Mesenchymal stem cell (in vitro differentiated cells and primary cell): Measurements from ENCODE around the gene PATL2.
A peak's percentile ranks its signal among the peaks of the same experiment; 100 is the strongest.

ENCODE experiments used
- DNase-seq: peaks from one replicate; pipeline ENCODE4 v3.0.0-alpha.2; 2013
- H2AFZ ChIP-seq: one replicate; pipeline ENCODE4 v1.6.1; 2013; ENCODE audit warnings: low read depth, mild to moderate bottlenecking, control low read depth, inconsistent platforms, low read length, moderate library complexity
- H2AK5ac ChIP-seq: 2 replicates; pipeline ENCODE4 v1.6.1; 2013; ENCODE audit warnings: low read length, moderate library complexity, mild to moderate bottlenecking, inconsistent platforms; ENCODE audit not compliant: severe bottlenecking
- H2BK120ac ChIP-seq: one replicate; pipeline ENCODE4 v1.6.1; 2013; ENCODE audit warnings: low read depth, mild to moderate bottlenecking, inconsistent platforms, low read length, moderate library complexity
- H2BK12ac ChIP-seq, 2 experiments: one replicate each; pipeline ENCODE4 v1.6.1; 2013; ENCODE audit warnings: inconsistent platforms in 2 of 2, low read length in 2 of 2, mild to moderate bottlenecking in 2 of 2, moderate library complexity in 2 of 2, control low read depth in 1 of 2
- H2BK15ac ChIP-seq: one replicate; pipeline ENCODE4 v1.6.1; 2013; ENCODE audit warnings: mild to moderate bottlenecking, low read depth, inconsistent platforms; ENCODE audit not compliant: poor library complexity, severe bottlenecking
- H2BK5ac ChIP-seq: 2 replicates; pipeline ENCODE4 v1.6.1; 2013; ENCODE audit warnings: low read depth, mild to moderate bottlenecking, low read length, control low read depth, inconsistent platforms; ENCODE audit not compliant: poor library complexity, severe bottlenecking
- H3K14ac ChIP-seq, 2 experiments: one replicate each; pipeline ENCODE4 v1.6.1; 2013; ENCODE audit warnings: inconsistent platforms in 2 of 2, low read length in 2 of 2, control low read depth in 1 of 2, mild to moderate bottlenecking in 1 of 2, moderate library complexity in 1 of 2
- H3K18ac ChIP-seq, 2 experiments: one replicate each; pipeline ENCODE4 v1.6.1; 2013; ENCODE audit warnings: inconsistent platforms in 2 of 2, low read length in 2 of 2, control low read depth in 1 of 2, low read depth in 1 of 2, mild to moderate bottlenecking in 1 of 2
- H3K23ac ChIP-seq, 2 experiments: one replicate each; pipeline ENCODE4 v1.6.1; 2013; ENCODE audit warnings: inconsistent platforms in 2 of 2, low read length in 2 of 2, mild to moderate bottlenecking in 2 of 2, moderate library complexity in 2 of 2, control low read depth in 1 of 2
- H3K27ac ChIP-seq: 2 replicates; pipeline ENCODE4 v1.5.1; 2013; ENCODE audit warnings: mild to moderate bottlenecking, moderate library complexity, low read length, control low read depth, inconsistent platforms; ENCODE audit not compliant: poor library complexity, severe bottlenecking
- H3K27me3 ChIP-seq, 2 experiments: 2 replicates each; pipeline versions ENCODE4 v1.6.1 to v1.7.0; 2013; ENCODE audit warnings: low read length in 2 of 2, mild to moderate bottlenecking in 2 of 2, moderate library complexity in 2 of 2, control low read depth in 1 of 2, inconsistent platforms in 1 of 2; ENCODE audit not compliant: control insufficient read depth in 1 of 2, insufficient read depth in 1 of 2
- H3K36me3 ChIP-seq, 2 experiments: 2 replicates each; pipeline versions ENCODE4 v1.6.1 to v1.7.0; 2013; ENCODE audit warnings: low read length in 2 of 2, control low read depth in 1 of 2, inconsistent platforms in 1 of 2, low read depth in 1 of 2, mild to moderate bottlenecking in 1 of 2; ENCODE audit not compliant: insufficient read depth in 2 of 2, control insufficient read depth in 1 of 2
- H3K4ac ChIP-seq, 2 experiments: one replicate each; pipeline ENCODE4 v1.6.1; 2013; ENCODE audit warnings: inconsistent platforms in 2 of 2, low read length in 2 of 2, mild to moderate bottlenecking in 2 of 2, moderate library complexity in 2 of 2, control low read depth in 1 of 2, low read depth in 1 of 2
- H3K4me1 ChIP-seq: 2 replicates; pipeline ENCODE4 v1.6.1; 2013; ENCODE audit warnings: low read depth, low read length, control low read depth; ENCODE audit not compliant: control insufficient read depth, insufficient read depth
- H3K4me2 ChIP-seq: 2 replicates; pipeline ENCODE4 v1.6.1; 2013; ENCODE audit warnings: low read length, mild to moderate bottlenecking, inconsistent platforms; ENCODE audit not compliant: poor library complexity, severe bottlenecking
- H3K4me3 ChIP-seq, 2 experiments: 2 replicates each; pipeline versions ENCODE4 v1.5.1 to v1.7.0; 2013; ENCODE audit warnings: low read length in 2 of 2, mild to moderate bottlenecking in 2 of 2, control low read depth in 1 of 2, low read depth in 1 of 2; ENCODE audit not compliant: insufficient read depth in 1 of 2
- H3K79me1 ChIP-seq: replicated peaks from 2 replicates; pipeline ENCODE4 v1.6.1; 2013; ENCODE audit warnings: mild to moderate bottlenecking, control low read depth, low read length, inconsistent platforms; ENCODE audit not compliant: poor library complexity, severe bottlenecking
- H3K9ac ChIP-seq: 2 replicates; pipeline ENCODE4 v1.7.0; 2013; ENCODE audit warnings: mild to moderate bottlenecking, low read length, moderate library complexity
- H3K9me3 ChIP-seq: 2 replicates; pipeline ENCODE4 v1.7.0; 2013; ENCODE audit warnings: mild to moderate bottlenecking, low read length; ENCODE audit not compliant: control insufficient read depth
- H4K8ac ChIP-seq: one replicate; pipeline ENCODE4 v1.6.1; 2013; ENCODE audit warnings: inconsistent platforms, mild to moderate bottlenecking, low read length, moderate library complexity
- H4K91ac ChIP-seq: one replicate; pipeline ENCODE4 v1.6.1; 2013; ENCODE audit warnings: mild to moderate bottlenecking, low read length, inconsistent platforms
- WGBS: methylation state at CpG from one replicate; pipeline ENCODE4 v1.1.7; 2013; ENCODE audit warnings: mixed read lengths; 5-methylcytosine and 5-hydroxymethylcytosine counted together

Gene PATL2

GRCh38 chr15:44666210-44667038, 44.7 kb downstream of the PATL2 start:
- H2BK12ac ChIP-seq: no peak overlapping the region
- DNase-seq: no peak
- 37% methylated on average over 4 of the region's 5 CpGs for WGBS

GRCh38 chr15:44663410-44664308, 47.5 kb downstream of the PATL2 start, which contains the start of gene SPG11:
SPG11 (minus strand) TSS chr15:44663662; CDS start chr15:44663647, 15 bp downstream.
- peak within 1 kb of the TSS; percentile 99 to 100 for H3K4ac ChIP-seq
- H3K23ac ChIP-seq: no peak within 1 kb of the TSS
- peak within 1 kb of the TSS; percentile 9 to 30 for H3K14ac ChIP-seq
- peak within 1 kb of the TSS; percentile 97 for H3K9ac ChIP-seq
- WGBS: 8% methylated on average over 53 of the region's 53 CpGs
- H4K8ac ChIP-seq: peak within 1 kb of the TSS; percentile 98
- H3K36me3 ChIP-seq: peaks cover 0 to 14% of the 10 kb centered on the region in 2 experiments
- peak within 1 kb of the TSS; percentile 78 for H2AFZ ChIP-seq
- H3K18ac ChIP-seq: peak within 1 kb of the TSS; percentile 94 to 99
- H3K4me3 ChIP-seq: peak within 1 kb of the TSS; percentile 91 to 98
- peak within 1 kb of the TSS; percentile 56 to 89 for H2BK12ac ChIP-seq
- peak within 1 kb of the TSS; percentile 99 for H4K91ac ChIP-seq
- peaks cover 0 to under 1% of the 10 kb centered on the region in 2 experiments for H3K27me3 ChIP-seq
- H3K4me1 ChIP-seq: peaks cover 5% of the 10 kb centered on the region
- peak within 1 kb of the TSS; percentile 98 for H2BK15ac ChIP-seq
- H3K79me1 ChIP-seq: peaks cover 5% of the 10 kb centered on the region
- H2BK5ac ChIP-seq: peak within 1 kb of the TSS; percentile 97
- H3K4me2 ChIP-seq: peak within 1 kb of the TSS; percentile 84
- DNase-seq: peak; percentile 97
- H3K9me3 ChIP-seq: no peaks in the 10 kb centered on the region
- H2BK120ac ChIP-seq: peak within 1 kb of the TSS; percentile 88
- peak within 1 kb of the TSS; percentile 90 for H3K27ac ChIP-seq
- peak within 1 kb of the TSS; percentile 35 for H2AK5ac ChIP-seq

More at GRCh38 chr15:44666210-44667038, 44.7 kb downstream of the PATL2 start:
- Histone ChIP-seq H3K4ac (no peak overlapping the region), H2AFZ (no peak overlapping the region), H2BK120ac (no peak overlapping the region), H3K23ac (no peak overlapping the region), H3K9ac (no peak overlapping the region), H2BK15ac (no peak overlapping the region), H3K9me3 (no peaks in the 10 kb centered on the region), H4K91ac (no peak overlapping the region), H3K27me3 (peaks cover 0 to 6% of the 10 kb centered on the region in 2 experiments), H3K4me1 (peaks cover 5% of the 10 kb centered on the region), H3K4me3 (no peak overlapping the region), H4K8ac (no peak overlapping the region), H3K14ac (no peak overlapping the region), H2AK5ac (no peak overlapping the region), H3K18ac (no peak overlapping the region), H3K4me2 (no peak overlapping the region), H3K27ac (no peak overlapping the region), H3K79me1 (peaks cover 2% of the 10 kb centered on the region), H3K36me3 (no peaks in the 10 kb centered on the region), H2BK5ac (no peak overlapping the region)

GRCh38 chr15:44662478-44663409, 48.4 kb downstream of the PATL2 start:
- peak overlapping the region; percentile 78 for H2AFZ ChIP-seq
- H2BK5ac ChIP-seq: peak overlapping the region; percentile 97
- DNase-seq: peak; percentile 72
- H3K4ac ChIP-seq: peak overlapping the region; percentile 99 to 100
- no peak overlapping the region for H3K23ac ChIP-seq
- peak overlapping the region; percentile 84 for H3K4me2 ChIP-seq
- peak overlapping the region; percentile 90 for H3K27ac ChIP-seq
- peak overlapping the region; percentile 94 to 99 for H3K18ac ChIP-seq
- 28% methylated on average over 24 of the region's 34 CpGs for WGBS
- peak overlapping the region; percentile 98 for H2BK15ac ChIP-seq
- peak overlapping the region; percentile 99 for H4K91ac ChIP-seq
- H3K4me1 ChIP-seq: peaks cover 5% of the 10 kb centered on the region
- H3K9me3 ChIP-seq: no peaks in the 10 kb centered on the region
- peaks cover 6% of the 10 kb centered on the region for H3K79me1 ChIP-seq
- H3K14ac ChIP-seq: peak overlapping the region in 1 of 2 experiments; percentile 9
- peak overlapping the region; percentile 74 for H2AK5ac ChIP-seq
- no peaks in the 10 kb centered on the region for H3K27me3 ChIP-seq
- H3K36me3 ChIP-seq: peaks cover 0 to 22% of the 10 kb centered on the region in 2 experiments
- H4K8ac ChIP-seq: peak overlapping the region; percentile 98
- H2BK12ac ChIP-seq: peak overlapping the region; percentile 56 to 89
- peak overlapping the region; percentile 97 for H3K9ac ChIP-seq
- H2BK120ac ChIP-seq: peak overlapping the region; percentile 88
- peak overlapping the region; percentile 91 to 98 for H3K4me3 ChIP-seq
